Stimulated activated CD4-positive, alpha-beta T cell treated with anti-CD3 and anti-CD28 coated beads, Interleukin-12 subunit alpha, Interleukin-12 subunit beta, amount 100 ng/mL, for 24 hours (primary cell): ENCODE measurements around the gene SNAP25.
A peak's percentile ranks its signal among the peaks of the same experiment; 100 is the strongest.

Source experiments
- DNase-seq, 2 experiments: peaks; one replicate each; pipeline ENCODE4 v3.0.0-alpha.2; 2020; ENCODE audit warnings: low read depth in 2 of 2

Gene SNAP25

DNA sequence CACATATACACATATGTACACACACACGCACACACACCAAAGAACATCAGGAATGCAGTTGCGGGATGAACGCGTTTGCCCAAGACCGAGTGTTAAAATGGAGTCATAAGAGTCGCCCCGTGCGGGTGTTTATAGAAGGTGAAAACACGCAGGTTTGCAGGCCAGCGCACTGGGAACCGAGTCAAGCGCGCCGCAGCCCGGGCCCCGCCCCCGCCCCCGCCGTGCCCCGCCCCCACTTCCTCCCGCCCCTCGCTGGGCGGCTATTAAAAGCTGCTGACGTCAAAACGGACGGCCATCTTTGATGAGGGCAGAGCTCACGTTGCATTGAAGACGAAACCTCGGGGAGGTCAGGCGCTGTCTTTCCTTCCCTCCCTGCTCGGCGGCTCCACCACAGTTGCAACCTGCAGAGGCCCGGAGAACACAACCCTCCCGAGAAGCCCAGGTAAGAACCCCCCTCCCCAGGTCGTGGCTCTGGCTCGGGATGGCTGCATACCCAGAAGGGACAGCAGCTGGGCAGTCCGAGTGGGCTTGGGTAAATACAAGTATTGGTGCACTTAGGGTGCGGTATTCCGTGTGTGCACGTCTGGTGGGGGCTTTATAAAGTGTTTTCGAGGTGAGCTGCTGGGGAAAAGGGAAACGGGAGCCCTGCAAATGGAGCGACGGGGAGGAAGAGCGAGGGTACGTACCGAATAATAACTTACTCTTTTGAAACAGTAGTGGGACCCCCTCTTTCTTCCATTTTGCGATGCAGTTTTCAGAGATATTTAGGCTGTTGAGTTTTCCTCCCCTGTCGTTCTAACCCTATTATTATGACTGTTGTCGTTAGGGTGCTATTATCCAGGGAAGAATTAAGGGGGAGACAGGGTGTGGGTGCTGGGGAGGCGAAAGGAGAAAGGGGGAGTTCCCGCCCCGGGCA is at the start of gene SNAP25:
Gene SNAP25 (plus strand): TSS at position 295 of the 916 bp plus-strand sequence. CDS start 56,662 bp downstream, outside the sequence.
- DNase-seq, result peak in 1 of 2 experiments; percentile 6

DNA sequence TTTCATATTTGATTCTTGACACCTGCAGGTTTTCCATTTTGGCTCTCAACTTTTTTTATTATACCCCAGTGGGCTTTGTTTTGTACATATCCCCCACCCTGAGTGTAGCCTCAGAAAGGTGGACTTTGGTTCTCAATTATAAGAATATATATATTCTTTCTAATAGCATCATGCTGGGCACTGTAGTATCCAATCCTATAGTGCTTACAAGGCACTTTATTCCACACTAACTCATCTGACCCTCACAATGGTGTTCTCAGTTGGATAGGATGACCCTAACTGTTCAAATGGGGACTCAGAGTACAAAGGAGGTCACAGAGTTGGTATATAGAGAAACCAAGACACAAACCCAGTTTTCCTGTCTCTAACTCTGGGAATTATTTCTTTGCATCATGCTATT is 48.9 kb upstream of the SNAP25 start:
- no peak for DNase-seq

DNA sequence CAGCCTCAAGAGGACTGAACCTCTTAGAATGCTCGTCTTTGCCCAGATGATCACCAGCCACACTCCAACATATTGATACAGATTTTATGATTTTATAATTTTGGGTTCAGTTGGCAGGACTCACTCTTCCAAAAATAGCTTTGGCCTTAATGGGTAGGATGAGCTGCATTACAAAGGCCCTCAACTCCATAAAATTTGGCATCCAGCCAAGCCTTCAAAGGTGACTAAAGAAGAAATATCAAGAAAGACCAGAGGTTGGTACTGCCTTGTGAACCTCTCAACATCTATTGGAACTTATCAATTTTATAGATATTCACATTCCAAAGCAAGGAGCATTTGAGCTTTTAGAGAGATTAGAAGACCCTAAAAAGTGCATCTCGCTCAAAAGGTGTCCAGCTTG is 48.4 kb upstream of the SNAP25 start:
- DNase-seq, result no peak

DNA sequence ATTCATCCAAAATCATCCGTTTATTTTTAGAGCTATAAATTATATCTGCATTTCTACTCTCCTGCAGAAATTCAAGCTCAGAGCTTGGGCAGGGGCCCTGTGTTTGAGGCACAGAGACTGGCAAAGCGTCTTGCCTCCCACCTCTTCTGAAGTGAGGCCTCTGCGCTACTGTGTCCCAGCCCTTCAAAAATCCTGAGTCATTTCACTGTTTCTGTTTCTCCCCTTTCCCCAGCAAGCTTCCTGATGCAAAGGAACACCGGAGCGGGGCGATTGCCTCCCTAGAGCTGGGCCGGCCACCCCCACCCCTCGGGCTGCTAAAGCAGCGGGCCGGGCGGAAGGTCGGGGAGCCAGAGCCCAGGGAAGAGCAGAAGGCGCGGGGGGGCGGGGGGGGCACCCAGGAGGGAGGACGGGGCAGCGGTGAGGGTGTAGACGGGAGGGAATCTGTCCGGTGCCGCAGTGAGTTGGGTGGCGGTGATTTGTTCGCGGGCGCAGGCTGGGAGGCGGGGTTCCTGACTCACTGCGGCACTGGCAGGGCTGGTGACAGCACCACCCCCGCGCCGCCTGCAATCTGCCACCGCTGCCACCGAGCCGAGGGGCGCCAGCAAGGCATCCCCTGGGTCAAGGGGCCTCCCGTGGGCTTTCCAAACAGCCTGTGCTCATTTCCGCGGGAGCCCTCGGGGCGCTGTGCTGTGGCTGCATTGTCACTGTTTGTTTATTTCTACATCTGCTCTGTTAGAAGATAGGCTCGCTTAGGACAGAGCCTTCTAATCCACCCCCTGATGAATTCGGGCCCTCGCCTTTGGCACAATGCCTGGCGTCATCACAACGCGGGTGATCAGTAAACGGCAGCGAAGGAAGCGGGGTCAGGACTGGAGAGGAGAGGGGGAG is 46.5 kb upstream of the SNAP25 start:
- DNase-seq, result peak in 1 of 2 experiments; percentile 3

DNA sequence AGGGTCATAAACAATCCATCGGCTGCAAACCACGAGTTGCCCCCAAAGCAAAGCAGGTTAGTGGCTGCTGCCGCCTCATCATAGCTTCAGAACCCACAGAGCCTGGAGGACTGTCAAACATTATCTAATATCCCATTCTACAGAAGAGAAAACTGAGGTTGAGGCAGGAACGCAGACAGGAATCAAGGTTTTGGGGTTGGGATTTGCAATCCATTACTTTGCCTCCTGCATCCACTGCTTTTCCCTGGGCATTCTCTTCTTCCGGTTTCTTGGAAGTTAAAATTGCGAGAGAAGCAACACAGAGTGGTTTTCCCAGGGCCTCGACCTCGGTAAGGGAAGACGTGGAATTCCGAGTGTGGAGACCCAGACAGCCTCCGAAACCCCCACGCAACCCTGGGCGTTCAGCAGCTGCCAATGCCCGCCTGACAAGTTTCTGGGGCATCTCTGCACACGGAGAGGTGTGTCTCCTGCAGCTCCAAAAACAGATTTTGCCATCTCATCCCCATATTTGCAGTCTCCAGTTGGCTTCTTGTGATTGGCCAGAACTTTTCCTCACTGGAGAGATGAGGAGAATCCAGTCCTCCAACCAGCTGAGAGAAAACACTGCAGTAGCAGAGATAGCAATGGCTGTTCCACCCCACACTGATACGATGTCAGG is 45.5 kb upstream of the SNAP25 start:
- DNase-seq, result no peak

DNA sequence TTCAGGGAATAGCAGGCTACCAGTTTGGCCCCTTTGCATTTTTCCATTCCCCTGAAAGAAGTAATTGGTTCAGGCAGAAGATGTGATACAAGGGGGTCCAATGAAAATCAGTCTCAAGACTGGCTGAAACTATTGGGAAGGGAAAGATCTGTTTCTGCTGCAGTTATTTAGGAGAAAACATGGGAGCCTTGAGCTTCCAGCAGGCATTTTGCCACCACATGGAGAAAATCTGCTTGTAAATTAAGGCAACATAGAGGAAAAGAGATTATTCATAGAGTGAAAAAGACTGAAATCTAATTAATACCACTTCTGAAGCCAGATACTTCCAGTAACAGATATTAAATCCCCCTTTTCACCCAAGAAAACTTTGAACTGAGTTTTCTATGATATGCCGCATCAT is 44.2 kb upstream of the SNAP25 start:
- no peak for DNase-seq

DNA sequence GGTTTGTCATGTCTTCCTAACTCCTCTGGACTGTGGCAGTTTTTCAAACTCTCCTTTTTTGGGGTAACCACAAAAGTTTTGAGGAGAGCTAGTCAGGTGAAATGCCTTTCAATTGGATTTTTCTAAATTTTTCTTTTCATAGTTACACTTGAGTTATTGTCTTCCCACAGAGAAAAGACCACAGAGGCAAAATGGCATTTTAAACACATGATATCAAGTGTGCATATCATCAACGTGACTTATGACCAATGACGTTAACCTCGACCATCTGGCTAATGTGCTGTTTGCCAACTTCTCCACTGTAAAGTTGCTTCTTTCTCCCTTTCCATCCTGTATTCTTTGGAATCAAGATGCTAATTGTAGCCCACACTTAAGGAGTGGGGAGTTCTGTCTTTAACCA is 41.3 kb upstream of the SNAP25 start:
- DNase-seq, result no peak

DNA sequence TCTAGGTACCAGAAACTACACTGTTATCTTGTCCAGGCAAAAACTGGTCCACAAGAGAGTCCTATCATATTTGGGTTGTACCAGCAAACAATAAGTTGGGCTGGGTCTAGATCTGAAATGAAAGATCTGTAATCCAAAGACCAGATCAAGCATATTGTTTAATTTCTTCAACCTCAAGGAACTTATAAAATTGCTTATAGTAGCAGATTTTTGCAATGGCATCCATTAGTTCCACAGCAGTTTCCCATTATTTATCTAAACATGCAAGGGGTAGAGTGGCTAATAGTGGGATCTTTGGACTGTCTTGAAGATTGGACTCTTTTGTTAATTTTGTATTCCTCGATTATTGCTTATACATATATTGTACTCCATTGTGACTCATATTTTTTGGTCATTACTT is 40.5 kb upstream of the SNAP25 start:
- DNase-seq, result no peak

DNA sequence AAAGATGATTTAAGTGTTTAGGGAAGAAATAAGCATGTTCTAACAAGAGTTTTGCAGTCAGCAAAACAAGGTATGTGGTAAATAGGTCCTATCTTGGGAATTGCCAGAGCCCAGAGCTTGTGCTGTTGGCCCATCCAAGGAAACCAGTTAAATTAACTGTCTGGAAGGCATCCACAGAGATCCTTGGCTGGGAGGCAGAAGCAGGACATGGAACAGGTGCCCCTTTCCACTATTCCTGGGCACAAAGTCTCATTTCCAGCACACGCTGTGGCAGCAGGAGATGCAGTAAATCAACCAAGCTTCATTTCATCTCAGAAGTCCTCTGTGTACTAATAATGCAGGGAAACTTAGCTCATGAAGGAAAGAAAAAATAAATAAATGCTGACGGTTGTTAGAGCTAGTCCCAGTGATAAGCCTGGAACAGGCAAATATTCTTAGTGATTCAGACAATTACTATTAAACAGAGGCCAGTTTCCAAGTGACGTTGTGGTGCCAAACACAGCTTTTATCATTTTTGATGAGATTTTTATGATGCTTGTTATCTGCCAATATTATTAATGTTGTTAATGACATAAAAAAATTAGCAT is 39.8 kb upstream of the SNAP25 start:
- DNase-seq, result no peak

DNA sequence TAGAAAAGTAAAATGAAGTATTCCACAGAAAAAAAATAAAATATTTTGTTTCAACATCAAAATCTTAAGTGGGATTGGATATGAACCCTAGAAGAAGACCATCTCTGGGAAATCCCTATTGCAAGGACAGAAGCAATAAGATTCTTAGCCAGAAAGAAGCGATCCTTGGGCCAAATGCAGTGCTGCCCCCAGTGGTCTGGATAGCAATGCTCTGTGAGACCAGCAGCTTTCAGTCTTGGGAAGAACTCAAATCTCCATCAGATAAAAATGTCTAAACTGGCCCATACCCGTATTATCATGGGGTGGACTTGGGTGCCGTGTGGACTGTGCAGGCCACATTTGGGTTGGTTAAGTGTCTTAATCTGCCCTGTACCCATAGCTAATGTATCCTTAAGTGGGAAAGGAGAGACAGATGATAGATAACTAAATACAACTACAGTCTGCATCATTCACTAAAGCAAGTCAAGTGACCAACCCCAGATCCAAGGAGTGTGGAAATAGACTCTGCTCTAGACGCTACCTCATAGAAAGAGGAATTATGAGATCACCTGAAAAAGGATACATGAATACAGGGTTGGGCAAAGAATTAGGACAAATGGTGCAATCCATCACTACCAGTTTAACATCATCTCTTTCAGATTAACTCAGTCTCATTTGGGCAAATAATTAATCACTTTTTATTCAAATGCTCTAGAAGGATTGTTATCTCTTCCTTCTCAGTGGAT is 38.9 kb upstream of the SNAP25 start:
- no peak for DNase-seq

DNA sequence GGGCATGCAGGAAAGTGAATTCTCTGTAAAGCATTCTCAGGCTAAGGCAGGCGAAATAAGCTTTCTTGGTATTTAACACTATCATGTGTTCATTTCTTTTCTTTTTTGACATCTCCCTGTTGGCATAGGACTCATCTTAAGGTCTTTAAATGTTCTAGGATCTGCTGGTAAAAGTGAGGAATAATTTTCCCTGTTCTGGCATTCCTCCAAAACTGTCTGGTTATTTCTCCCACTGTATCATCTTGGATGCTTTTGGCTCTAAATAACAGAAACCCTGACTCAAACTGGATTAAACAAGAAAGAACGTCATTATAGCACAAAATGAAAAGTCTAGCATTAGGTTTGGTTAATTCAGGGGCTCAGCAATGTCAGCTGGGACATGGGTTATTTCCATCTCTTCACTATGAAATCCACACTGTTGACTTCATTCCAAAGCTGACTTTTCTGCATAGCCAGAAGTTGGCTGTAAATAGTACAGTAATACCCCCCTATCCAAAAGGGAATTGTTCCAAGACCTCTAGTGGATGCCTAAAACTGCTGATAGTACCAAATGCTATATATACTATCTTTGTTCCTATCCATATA is 37.9 kb upstream of the SNAP25 start:
- no peak for DNase-seq

DNA sequence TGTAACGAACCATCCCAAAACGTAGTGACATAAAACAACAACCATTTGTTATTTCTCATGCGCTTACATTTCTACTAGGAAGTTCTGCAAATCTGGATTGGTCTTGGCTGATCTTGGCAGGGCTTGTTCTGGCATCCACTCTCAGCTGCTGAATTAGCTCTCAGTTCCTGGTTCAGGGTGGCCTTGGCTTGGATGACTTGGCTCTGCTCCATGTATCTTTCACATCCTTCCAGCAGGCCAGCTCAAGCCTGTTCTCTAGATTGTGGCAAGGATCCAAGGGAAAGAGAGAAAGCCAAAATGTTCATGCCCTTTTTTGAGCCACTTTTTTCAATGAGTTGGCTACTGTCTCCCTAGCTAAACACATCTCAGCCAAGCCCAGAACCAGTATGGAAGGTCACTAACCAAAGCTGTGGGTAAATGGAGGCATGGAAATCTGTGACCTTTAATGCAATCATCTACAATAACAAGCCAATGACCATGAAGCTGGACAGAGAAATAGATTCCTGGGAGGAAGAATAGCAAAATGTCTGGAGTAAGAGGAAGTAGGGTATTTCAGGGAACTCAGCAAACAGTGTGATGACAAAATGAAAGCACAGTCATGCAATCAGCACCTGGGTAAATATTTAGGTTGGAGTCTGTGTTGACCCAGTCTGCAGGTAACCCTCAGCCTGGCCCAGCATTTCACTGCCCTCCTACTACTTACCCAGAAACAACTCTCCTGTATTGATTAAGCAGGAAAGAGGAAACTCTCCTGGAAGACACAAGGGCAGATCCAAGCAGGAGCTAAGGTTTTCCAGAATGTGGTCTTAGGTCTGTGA is 32.7 kb upstream of the SNAP25 start:
- DNase-seq, result no peak

DNA sequence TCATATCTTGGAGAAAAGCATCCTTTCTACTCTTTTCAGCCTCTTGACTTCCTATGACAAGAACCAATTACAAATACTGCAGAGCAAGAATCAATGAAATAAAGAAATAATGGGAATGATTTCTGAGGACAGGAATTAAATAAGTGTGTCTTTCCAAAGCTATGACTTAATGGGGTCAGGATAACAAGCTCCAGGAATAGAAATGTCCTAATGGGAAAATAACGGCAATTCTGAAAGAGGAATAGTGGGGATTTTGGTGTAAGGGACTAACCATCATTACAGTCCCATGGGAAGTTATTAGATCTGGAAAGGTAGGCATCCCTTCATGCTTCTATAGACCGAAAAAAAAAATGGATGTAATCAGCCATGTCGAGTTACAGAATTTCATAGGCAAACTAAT is 28.2 kb upstream of the SNAP25 start:
- DNase-seq, result no peak

DNA sequence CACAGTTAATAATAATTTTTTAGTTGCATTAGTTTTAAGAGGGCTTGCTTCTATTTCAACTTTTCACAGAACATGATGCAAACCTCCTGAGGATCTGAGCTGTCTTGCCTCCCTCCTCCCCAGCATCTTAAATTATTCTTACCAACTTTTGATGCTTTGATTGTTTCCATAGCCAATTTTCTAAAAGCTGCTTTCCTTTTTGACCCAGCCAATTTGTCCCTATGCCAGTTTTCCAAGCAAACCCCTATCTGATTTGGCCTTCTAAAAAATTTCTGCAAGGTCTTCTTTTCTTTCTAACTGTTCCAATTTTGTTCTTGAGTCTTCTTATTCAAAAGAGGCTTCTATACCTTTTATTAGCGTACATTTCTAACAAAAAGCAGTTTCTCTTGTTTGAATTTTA is 26.5 kb upstream of the SNAP25 start:
- no peak for DNase-seq

DNA sequence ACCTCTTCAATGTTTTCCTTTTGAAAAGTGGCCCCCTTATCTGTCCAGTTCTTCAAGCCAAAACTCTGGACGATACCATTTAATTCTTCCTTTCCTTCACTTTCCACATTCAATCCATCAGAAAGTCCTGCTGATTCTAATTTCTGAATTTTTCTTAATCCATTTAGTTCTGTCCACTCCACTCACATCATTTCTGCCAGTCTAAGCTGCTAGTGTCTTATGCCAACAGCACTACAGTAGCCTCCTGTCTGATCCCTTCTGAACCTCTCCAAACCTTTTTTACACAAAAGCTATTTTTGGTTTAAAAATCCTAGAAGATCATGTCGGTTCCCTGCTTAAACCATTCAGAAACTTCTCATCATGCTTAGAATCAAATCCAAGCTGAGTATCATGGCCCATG is 24.5 kb upstream of the SNAP25 start:
- no peak for DNase-seq

DNA sequence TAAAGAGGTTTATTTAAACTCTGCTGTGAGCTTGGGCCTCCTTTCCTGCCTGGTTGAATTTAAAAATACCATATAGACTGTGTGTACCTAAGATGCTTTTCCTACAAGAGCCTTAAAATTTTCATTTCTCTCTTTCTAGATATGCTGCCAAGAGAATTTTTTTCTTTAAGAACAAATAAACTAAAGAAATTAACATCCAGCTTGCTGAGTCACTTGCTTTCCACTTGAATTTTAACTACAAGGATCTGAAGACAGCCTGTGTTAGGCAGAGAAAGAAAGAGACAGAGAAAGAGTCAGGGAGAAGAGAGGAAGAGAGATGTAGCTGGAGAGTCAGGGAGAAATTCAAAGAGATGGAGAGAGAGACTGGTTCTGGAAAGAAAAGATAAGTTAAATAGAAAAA is 18.3 kb upstream of the SNAP25 start:
- DNase-seq, result no peak

DNA sequence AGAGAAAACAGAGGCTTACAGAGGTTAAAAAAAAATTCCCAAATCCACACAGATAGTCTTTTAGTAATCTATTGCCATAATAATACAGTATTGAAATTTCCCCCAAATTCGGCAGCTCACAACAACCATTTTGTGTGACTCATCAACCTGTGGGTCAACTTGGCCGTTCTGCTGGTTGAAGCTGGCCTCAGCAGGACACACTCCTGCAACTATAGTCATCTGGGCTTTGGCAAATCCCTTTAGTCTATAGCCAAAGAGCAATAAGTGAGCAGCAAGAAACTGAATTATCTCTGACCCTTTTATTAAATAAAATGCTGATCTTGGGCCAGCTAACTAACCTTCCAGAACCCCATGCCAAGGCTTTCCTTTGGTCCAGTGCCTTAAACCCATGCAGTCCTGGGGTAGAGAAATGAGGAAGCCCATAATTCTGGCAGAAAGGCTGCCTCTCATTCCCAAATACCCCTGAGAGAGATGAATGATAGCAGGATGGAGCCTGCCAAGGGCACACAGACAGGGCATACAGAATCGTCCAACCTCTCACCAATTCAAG is 17.2 kb upstream of the SNAP25 start:
- no peak for DNase-seq

DNA sequence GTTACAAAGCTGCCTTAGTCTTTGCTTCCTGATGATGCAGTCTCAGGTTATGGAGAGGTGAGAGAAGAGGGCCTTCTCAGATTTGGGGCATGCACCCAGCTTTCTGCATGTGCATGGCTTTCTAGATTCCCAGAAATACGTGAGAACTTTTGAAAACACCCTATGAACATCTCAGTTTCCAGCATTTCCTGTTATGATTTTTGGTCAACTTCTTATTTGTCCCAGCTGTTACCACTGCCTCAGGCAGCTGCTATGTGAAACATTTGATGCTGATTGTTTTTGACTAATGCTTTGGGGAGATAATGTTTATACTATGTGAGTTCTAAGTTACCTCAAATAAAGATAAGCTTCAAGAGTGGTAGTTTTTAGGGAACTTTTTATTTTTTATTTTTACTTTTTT is 9.5 kb upstream of the SNAP25 start:
- DNase-seq, result no peak

DNA sequence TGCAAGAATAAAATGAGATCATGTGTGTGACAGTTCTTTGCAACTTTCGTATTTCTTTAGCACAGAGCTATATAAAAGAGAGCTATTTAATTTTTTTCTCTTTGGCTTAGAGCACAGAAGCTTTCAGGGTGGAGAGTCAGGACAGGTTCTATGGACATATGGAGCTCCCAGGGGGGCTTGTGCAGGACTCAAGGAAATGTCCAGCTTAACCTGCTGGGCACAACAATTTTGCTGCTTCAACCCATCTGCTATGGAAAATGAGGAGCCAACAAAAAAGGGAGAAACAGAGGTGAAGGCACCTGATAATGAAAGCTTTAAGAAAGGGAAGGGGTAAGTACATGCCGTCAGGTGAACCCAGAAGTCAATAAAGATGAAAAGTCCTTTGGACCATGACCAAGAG is 5.1 kb upstream of the SNAP25 start:
- DNase-seq, result no peak
